Prostate gland (tissue), 2 donors: ENCODE results near the gene NAP1L4. TPM values are rescaled to one million over a fixed set of nuclear protein-coding genes. Genes with fewer than 3 reads are reported as not detected.

Experiments
- DNase-seq: peaks from one replicate; pipeline ENCODE4 v3.0.0-alpha.2; 2019; ENCODE audit warnings: low spot score
- H3K27ac ChIP-seq, 2 donors: fragments of 200-600 bp; sonication (generic); 2 replicates each; pipeline ENCODE4 v1.5.1; 2017 to 2019
- H3K27me3 ChIP-seq: fragments of 200-600 bp; sonication (generic); replicated peaks from 2 replicates; pipeline ENCODE4 v1.5.1; 2019; ENCODE audit not compliant: insufficient read depth
- H3K36me3 ChIP-seq, 2 donors: fragments of 200-600 bp; sonication (generic); 1 replicate in 1 of 2; 2 replicates in 1 of 2; pipeline versions ENCODE4 v1.5.1 to v1.8.1; 2017 to 2019
- H3K4me1 ChIP-seq: fragments of 200-600 bp; sonication (generic); replicated peaks from 2 replicates; pipeline ENCODE4 v1.5.1; 2019
- H3K4me3 ChIP-seq, 2 donors: fragments of 200-600 bp; sonication (generic); 2 replicates each; pipeline ENCODE4 v1.5.1; 2017 to 2019
- H3K9me3 ChIP-seq: fragments of 200-600 bp; sonication (generic); 2 replicates; pipeline ENCODE4 v1.5.1; 2017
- POLR2A ChIP-seq: fragments of 450-650 bp; IDR thresholded peaks from one replicate; pipeline ENCODE4 v1.6.1; 2016; ENCODE audit warnings: antibody characterized with exemption, mild to moderate bottlenecking
- POLR2AphosphoS5 ChIP-seq: sonication (generic); formaldehyde crosslinking; IDR thresholded peaks from one replicate; pipeline ENCODE4 v1.6.1; 2017; ENCODE audit warnings: antibody characterized with exemption
- WGBS: methylation state at CpG from one replicate; pipeline ENCODE4 v1.1.5; 2018; 5-methylcytosine and 5-hydroxymethylcytosine counted together
- intact Hi-C: fragments of 100-400 bp; cut with DNase I; formaldehyde crosslinking; loops from one replicate; pipeline ENCODE4 v1.14.2; 2022
- total RNA-seq, 2 donors: library from RNA; depleted of rRNA; stranded (reverse); fragments of >200 nt; gene quantifications; one replicate each; pipeline ENCODE4 v1.1.0, GENCODE V29; 2016
- TF ChIP-seq, protein P1 (sequence below), 4 experiments: fragments of 200-600 bp in 2 of 4; fragments of 450-650 bp in 2 of 4; sonication (generic) in 2 of 4; IDR thresholded peaks; 1 replicate in 3 of 4; 2 replicates in 1 of 4; pipeline ENCODE4 v1.5.1; 2016 to 2019; ENCODE audit warnings: antibody characterized with exemption in 4 of 4, mild to moderate bottlenecking in 2 of 4, moderate library complexity in 2 of 4

The NAP1L4 gene
- total RNA-seq, 2 donors from 2014 or later: 103 to 131 TPM

DNA sequence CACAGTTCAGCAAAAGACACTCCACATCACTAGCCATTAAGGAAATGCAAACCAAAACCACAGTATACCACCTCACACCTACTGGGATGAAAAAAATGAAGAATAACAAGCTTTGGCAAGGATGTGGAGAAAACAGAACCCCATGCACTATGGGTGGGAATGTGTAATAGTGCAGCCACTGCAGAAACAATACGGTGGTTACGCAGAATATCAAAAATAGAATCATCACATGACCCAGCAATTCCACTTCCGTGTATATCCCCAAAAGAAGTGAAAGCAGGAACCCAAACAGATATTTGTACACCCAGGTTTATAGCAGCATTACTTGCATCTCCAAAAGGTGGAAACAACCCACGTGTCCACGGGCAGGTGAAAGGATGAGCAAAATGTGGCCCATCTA, 44.3 kb upstream of the NAP1L4 start:
- no peak for DNase-seq
- H3K4me3 ChIP-seq: no peak overlapping the region
- peaks cover 0 to 9% of the 10 kb centered on the region in 2 donors for H3K36me3 ChIP-seq
- intact Hi-C loops: loop anchor here (5.0 kb wide), 1 partner anchor 181 kb away; the partner anchor contains the start of gene MRGPRG
- H3K27ac ChIP-seq: no peak overlapping the region
- no peaks in the 10 kb centered on the region for H3K4me1 ChIP-seq
- no peaks in the 10 kb centered on the region for H3K9me3 ChIP-seq
- no peaks in the 10 kb centered on the region for H3K27me3 ChIP-seq
- WGBS: 79% methylated on average over 5 of the region's 5 CpGs
- TF ChIP-seq POLR2AphosphoS5 (no peak), POLR2A (no peak)
- TF ChIP-seq, protein P1, sequence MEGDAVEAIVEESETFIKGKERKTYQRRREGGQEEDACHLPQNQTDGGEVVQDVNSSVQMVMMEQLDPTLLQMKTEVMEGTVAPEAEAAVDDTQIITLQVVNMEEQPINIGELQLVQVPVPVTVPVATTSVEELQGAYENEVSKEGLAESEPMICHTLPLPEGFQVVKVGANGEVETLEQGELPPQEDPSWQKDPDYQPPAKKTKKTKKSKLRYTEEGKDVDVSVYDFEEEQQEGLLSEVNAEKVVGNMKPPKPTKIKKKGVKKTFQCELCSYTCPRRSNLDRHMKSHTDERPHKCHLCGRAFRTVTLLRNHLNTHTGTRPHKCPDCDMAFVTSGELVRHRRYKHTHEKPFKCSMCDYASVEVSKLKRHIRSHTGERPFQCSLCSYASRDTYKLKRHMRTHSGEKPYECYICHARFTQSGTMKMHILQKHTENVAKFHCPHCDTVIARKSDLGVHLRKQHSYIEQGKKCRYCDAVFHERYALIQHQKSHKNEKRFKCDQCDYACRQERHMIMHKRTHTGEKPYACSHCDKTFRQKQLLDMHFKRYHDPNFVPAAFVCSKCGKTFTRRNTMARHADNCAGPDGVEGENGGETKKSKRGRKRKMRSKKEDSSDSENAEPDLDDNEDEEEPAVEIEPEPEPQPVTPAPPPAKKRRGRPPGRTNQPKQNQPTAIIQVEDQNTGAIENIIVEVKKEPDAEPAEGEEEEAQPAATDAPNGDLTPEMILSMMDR (IDR thresholded peaks at IDR 0.05): no peak

DNA sequence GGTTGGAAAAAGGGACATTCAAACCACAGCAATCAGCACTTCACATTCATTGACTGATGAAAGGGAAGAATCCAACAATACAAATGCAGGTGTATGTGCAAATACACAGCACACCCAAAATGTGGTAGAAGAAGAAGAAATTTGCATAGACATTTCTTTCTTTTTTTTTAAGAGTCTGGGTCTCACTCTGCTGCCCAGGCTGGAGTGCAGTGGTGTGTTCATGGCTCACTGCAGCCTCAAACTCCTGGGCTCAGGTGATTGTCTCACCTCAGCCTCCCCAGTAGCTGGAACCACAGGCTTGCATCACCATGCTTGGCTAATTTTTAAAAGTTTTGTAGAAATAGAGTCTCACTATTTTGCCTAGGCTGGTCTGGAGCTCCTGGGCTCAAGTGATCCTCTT, 43.2 kb upstream of the NAP1L4 start:
- no peak overlapping the region for H3K4me3 ChIP-seq
- H3K9me3 ChIP-seq: no peaks in the 10 kb centered on the region
- DNase-seq: no peak
- intact Hi-C loops: loop anchor here (5.0 kb wide), 1 partner anchor 182 kb away; the partner anchor contains the start of gene MRGPRG
- H3K4me1 ChIP-seq: peaks cover 1% of the 10 kb centered on the region
- TF ChIP-seq POLR2AphosphoS5 (no peak), POLR2A (no peak)
- TF ChIP-seq, protein P1 (IDR thresholded peaks at IDR 0.05): no peak
- H3K27ac ChIP-seq: no peak overlapping the region
- H3K27me3 ChIP-seq: no peaks in the 10 kb centered on the region
- H3K36me3 ChIP-seq: peaks cover 0 to 9% of the 10 kb centered on the region in 2 donors

DNA sequence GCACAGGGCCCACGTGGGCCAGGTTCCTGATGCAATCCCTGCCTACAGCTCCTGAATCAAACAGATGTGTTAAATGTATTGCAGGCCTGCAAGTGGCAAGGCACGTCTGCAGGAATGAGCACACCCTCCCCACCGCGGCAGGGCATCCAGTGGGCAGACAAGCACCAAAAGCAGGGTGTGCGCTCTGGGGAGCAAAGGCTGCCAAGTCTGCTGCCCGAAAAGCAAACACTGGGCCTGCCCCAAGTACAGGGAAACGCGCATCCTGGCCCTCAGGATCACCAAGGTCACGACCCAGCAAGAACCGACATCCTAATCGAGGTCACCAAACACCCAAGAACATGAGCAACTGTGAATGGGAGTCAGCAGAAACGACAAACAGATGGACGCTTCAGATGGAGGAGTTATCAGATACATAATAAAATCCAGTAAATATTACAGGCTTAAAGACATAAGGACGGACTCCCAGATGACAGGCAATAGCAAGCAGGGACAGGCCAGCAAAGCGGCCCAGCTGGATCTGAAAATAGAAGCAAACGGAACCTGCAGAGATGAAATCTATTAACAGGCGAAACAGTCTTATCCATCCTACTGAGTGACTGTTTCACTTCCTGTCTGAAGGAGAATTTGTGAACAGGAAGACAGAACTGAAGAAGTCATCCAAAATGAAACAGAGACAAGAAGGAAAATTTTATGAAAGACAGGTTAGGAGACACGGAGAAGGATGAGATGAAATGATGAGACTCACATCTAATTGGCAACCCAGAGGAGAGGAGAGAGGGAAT, 38.4 kb upstream of the NAP1L4 start:
- H3K4me1 ChIP-seq: peaks cover 8% of the 10 kb centered on the region
- TF ChIP-seq POLR2A (no peak), POLR2AphosphoS5 (peak; percentile 35)
- peak overlapping the region in 1 of 2 donors; percentile 4 for H3K27ac ChIP-seq
- intact Hi-C loops: no loop called here
- peaks cover 0 to 8% of the 10 kb centered on the region in 2 donors for H3K36me3 ChIP-seq
- no peak overlapping the region for H3K4me3 ChIP-seq
- H3K27me3 ChIP-seq: no peaks in the 10 kb centered on the region
- WGBS: 26% methylated on average over 18 of the region's 18 CpGs
- H3K9me3 ChIP-seq: no peaks in the 10 kb centered on the region
- peak; percentile 25 for DNase-seq

DNA sequence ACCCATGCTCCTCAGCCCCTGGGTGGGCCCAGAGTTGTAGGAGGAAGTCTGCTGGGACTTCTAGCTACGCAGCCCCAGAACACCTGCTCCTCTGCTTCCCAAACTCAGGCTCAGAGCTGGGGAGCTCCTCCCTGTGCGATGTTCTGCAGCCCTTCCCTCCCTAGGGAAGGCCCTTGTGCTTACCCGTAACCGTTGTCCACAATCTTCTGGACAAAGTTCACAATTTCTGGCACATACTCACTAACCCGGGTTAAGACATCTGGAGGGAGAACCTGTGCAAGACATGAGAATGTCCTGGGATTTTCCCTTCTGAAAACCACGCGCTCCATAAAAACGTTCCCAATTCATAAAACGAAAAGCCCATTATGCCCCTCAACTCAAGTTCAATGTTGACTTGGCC, 36.7 kb upstream of the NAP1L4 start:
- H3K36me3 ChIP-seq: peaks cover 0 to 8% of the 10 kb centered on the region in 2 donors
- 83% methylated on average over 9 of the region's 9 CpGs for WGBS
- H3K9me3 ChIP-seq: no peaks in the 10 kb centered on the region
- peaks cover 8% of the 10 kb centered on the region for H3K4me1 ChIP-seq
- TF ChIP-seq POLR2A: no peak
- TF ChIP-seq, protein P1 (IDR thresholded peaks at IDR 0.05): no peak
- TF ChIP-seq POLR2AphosphoS5: no peak
- no peak overlapping the region for H3K27ac ChIP-seq
- H3K4me3 ChIP-seq: no peak overlapping the region
- no peaks in the 10 kb centered on the region for H3K27me3 ChIP-seq
- intact Hi-C loops: no loop called here
- no peak for DNase-seq

DNA sequence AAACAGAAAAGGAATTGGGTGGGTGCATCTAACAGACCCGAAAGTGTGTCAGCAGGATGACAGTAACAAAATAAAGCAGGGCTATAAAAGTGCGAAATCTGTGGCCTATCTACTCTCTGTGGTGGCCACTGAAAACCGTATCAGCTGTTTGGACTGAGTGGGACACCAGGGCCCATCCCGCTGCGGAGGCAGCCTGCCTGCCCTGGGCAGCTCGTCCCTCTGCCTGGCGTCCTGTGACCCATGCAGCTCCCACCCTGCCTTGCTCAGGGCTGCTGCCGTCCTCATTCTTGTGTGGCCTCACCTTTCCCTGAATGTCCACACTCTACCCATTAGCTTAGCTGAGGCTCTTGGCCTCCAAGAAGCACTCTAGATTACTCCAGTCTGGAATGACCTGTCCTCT, 34.7 kb upstream of the NAP1L4 start:
- no peak overlapping the region for H3K27ac ChIP-seq
- H3K4me1 ChIP-seq: peaks cover 8% of the 10 kb centered on the region
- H3K9me3 ChIP-seq: no peaks in the 10 kb centered on the region
- intact Hi-C loops: no loop called here
- peaks cover 0 to 8% of the 10 kb centered on the region in 2 donors for H3K36me3 ChIP-seq
- WGBS: 98% methylated on average over 8 of the region's 8 CpGs
- no peak for DNase-seq
- no peaks in the 10 kb centered on the region for H3K27me3 ChIP-seq
- TF ChIP-seq POLR2A (no peak), POLR2AphosphoS5 (no peak)
- TF ChIP-seq, protein P1 (IDR thresholded peaks at IDR 0.05): no peak
- H3K4me3 ChIP-seq: no peak overlapping the region
